Measurements from ENCODE around the gene UGT8.
"Not testable (repeated sequence)": the region's sequence is repeated elsewhere in the genome, so short reads cannot be mapped to it uniquely, and the experiment has no call there.

Gene UGT8

GRCh38 chr4:114563536-114564315 is 34.9 kb upstream of the UGT8 start:
- no peak for TF ChIP-seq CTCF (conservative IDR thresholded peaks at IDR 0.05; ENCODE audit: control insufficient read depth, insufficient read depth, low read depth, low read length)
- DNase-seq (ENCODE audit: low read depth), result no peak
- H3K4me3 ChIP-seq (ENCODE audit: control insufficient read depth, low read depth, low read length), result no peak overlapping the region

GRCh38 chr4:114577386-114577785 is 21.2 kb upstream of the UGT8 start:
- no peak for DNase-seq (ENCODE audit: low read depth)
- no peak for TF ChIP-seq CTCF (conservative IDR thresholded peaks at IDR 0.05; ENCODE audit: control insufficient read depth, insufficient read depth, low read depth, low read length)
- H3K4me3 ChIP-seq (ENCODE audit: control insufficient read depth, low read depth, low read length), result no peak overlapping the region

GRCh38 chr4:114582621-114583020 is 16.0 kb upstream of the UGT8 start:
- H3K4me3 ChIP-seq (ENCODE audit: control insufficient read depth, low read depth, low read length), result no peak overlapping the region
- no peak for TF ChIP-seq CTCF (conservative IDR thresholded peaks at IDR 0.05; ENCODE audit: control insufficient read depth, insufficient read depth, low read depth, low read length)
- DNase-seq (ENCODE audit: low read depth), result no peak

GRCh38 chr4:114588305-114588704 is 10.3 kb upstream of the UGT8 start:
- no peak for DNase-seq (ENCODE audit: low read depth)
- H3K4me3 ChIP-seq (ENCODE audit: control insufficient read depth, low read depth, low read length), result no peak overlapping the region
- TF ChIP-seq CTCF (conservative IDR thresholded peaks at IDR 0.05; ENCODE audit: control insufficient read depth, insufficient read depth, low read depth, low read length), result no peak

- not testable (repeated sequence) for H3K4me3 ChIP-seq (ENCODE audit: control insufficient read depth, low read depth, low read length); DNase-seq (ENCODE audit: low read depth)
Measured at GRCh38 chr4:114590360-114590759, 8.2 kb upstream of the UGT8 start.

- H3K4me3 ChIP-seq (ENCODE audit: control insufficient read depth, low read depth, low read length), result no peak overlapping the region
- TF ChIP-seq CTCF (conservative IDR thresholded peaks at IDR 0.05; ENCODE audit: control insufficient read depth, insufficient read depth, low read depth, low read length), result no peak
- DNase-seq (ENCODE audit: low read depth), result no peak
Measured at GRCh38 chr4:114593526-114593925, 5.1 kb upstream of the UGT8 start.

GRCh38 chr4:114595207-114595606 is 3.4 kb upstream of the UGT8 start:
- DNase-seq (ENCODE audit: low read depth), result no peak
- no peak for TF ChIP-seq CTCF (conservative IDR thresholded peaks at IDR 0.05; ENCODE audit: control insufficient read depth, insufficient read depth, low read depth, low read length)
- no peak overlapping the region for H3K4me3 ChIP-seq (ENCODE audit: control insufficient read depth, low read depth, low read length)

Data from fibroblast of mammary gland (primary cell).